ENCODE results near the gene PRC1.

PRC1 gene

GRCh38 chr15:90954712-90955623 is 39.4 kb downstream of the PRC1 start, which contains the start of gene RCCD1:
RCCD1 (plus strand) TSS chr15:90954884; CDS start chr15:90956735, 1,851 bp downstream.
- DNase-seq, result peak; percentile 94

DNA sequence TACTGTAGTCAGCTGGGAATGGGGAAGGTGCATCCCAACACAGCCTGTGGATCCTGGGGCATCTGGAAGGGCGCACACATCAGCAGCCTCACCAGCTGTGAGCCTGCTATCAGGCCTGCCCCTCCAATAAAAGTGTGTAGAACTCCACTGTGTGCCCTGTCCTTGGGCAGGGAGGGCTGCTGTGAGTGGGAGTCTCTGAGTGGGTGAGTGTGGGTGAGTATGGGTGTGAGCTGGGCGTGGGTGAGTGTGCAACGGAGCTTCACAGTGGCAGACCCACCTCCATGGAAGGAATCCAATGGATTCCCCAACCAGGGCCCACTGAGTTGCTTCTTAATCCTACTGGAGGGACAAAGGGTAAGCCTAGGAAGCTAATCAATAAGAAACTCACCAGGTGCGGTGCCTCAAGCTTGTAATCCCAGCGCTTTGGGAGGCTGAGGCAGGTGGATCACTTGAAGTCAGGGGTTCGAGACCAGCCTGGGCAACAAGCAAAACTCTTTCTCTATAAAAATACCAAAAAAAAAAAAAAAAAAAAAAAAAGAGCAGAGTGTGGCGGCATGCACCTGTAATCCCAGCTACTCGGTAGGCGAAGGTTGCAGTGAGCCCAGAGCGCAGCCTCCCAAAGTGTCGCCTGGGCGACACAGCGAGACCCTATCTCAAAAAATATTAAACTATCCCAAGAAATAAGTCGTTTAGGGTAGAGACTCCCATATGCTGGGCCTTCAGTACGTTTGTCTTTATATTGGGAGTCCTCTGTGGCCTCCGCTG is 40.2 kb downstream of the PRC1 start:
- DNase-seq, result no peak

GRCh38 chr15:90952901-90953677 is 41.2 kb downstream of the PRC1 start:
- DNase-seq, result no peak

- no peak for DNase-seq
Observed at GRCh38 chr15:90950676-90951075, 43.7 kb downstream of the PRC1 start.

DNA sequence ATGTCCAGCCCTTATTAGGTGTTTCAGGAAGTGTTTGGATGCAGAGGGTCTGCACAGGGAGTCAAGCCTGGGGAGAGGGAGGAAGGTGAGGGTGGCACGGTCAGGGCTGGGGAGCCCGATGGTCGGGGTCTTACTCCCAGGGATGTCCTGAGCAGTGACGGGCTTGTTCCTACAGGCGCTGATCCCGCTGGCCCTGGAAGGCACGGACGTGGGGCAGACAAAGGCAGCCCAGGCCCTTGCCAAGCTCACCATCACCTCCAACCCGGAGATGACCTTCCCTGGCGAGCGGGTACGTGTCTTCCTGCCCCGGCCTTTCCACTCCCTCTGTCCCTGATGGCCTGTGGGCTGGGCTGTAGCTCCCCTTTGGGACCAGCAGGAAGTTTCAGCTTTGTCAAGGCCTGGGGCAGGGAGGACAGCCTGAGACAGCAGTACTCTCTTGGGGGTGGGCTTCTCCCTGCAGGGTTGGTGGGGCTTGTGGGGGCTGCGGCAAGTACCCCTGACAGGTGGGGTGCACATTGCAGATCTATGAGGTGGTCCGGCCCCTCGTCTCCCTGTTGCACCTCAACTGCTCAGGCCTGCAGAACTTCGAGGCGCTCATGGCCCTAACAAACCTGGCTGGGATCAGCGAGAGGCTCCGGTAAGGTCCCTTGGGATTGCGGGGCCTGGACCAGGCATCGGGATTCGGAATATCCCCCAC is 44.2 kb downstream of the PRC1 start:
- DNase-seq, result no peak

- no peak for DNase-seq
Observed at GRCh38 chr15:90948506-90948905, 45.8 kb downstream of the PRC1 start.

GRCh38 chr15:90947577-90948357 is 46.6 kb downstream of the PRC1 start:
- no peak for DNase-seq

DNA sequence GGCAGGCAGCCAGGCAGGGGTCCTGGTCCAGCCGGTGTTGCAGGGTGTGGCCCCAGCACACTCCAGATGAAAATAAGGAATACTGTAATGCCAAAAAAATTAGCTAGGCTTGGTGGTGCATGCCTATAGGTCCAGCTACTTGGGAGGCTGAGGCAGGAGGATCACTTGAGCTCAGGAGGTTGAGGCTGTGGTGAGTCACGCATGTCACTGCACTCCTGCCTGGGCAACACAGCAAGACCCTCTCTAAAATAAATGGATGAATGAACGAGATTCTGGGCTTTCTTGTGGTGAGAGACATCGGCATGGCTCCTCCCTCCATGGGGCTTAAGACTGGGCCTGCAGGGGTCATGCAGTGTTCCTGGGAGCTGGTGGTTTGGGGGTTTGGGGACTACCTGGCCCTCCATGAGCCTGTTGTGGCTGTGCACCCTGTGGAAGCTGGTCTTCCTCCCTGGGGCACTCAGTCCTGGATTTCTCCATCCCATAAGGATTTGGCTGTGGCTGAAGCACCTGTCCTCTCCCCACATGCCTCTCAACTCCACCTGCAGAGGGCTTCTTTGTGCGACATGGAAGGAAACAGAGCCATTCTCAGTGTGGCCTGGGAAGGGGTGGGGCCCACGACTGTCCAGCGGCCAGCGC is 47.3 kb downstream of the PRC1 start:
- DNase-seq, result no peak

GRCh38 chr15:90946538-90946937 is 47.8 kb downstream of the PRC1 start:
- no peak for DNase-seq

- no peak for DNase-seq
Observed at GRCh38 chr15:90945091-90945490, 49.2 kb downstream of the PRC1 start.

DNA sequence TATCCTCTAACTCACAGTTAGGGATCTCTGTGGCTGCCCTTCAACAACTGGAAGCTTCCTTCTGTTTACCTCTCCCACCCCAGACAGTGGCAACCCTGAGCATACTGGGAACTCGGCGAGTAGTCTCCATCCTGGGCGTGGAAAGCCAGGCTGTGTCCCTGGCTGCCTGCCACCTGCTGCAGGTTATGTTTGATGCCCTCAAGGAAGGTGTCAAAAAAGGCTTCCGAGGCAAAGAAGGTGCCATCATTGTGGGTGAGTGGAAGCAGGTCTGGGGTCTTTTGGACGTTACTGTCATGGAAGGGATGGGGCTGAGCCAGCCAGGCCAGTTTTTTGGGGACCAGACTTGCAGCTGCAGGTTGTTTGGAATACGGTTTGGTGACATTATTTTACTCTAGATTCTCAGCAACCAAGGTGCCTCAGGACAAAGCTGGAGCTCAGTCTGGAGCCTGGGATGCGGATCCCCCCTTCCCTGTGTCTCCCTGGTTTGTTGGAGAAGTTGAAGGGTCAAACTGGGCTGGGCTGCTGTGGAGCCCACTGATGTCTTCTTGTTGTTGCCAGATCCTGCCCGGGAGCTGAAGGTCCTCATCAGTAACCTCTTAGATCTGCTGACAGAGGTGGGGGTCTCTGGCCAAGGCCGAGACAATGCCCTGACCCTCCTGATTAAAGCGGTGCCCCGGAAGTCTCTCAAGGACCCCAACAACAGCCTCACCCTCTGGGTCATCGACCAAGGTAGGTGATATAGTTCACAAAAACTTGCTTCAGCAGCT is 51.8 kb downstream of the PRC1 start:
- DNase-seq, result no peak

GRCh38 chr15:90941038-90941437 is 53.3 kb downstream of the PRC1 start:
- DNase-seq, result no peak

DNA sequence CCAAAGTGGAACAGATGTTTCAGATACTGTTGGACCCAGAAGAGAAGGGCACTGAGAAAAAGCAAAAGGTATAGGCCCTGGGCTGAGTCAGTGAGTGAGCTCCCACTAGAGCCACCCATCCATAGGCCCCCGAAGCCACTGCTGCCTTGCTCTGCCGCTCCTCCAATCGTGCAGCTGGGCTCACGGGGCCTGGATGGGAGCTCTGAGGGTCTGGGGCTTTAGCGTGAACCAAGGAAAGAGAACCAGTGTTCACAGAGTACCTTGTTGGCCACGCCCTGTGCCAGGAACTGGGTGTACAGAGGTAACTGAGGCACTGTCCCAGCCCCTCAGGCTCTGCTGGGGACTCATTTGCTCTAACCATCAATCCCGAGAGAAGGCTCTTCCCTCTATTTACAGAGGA is 54.6 kb downstream of the PRC1 start:
- no peak for DNase-seq

- no peak for DNase-seq
Observed at GRCh38 chr15:90938261-90938660, 56.1 kb downstream of the PRC1 start.

- DNase-seq, result no peak
Observed at GRCh38 chr15:90936823-90937222, 57.5 kb downstream of the PRC1 start.

DNA sequence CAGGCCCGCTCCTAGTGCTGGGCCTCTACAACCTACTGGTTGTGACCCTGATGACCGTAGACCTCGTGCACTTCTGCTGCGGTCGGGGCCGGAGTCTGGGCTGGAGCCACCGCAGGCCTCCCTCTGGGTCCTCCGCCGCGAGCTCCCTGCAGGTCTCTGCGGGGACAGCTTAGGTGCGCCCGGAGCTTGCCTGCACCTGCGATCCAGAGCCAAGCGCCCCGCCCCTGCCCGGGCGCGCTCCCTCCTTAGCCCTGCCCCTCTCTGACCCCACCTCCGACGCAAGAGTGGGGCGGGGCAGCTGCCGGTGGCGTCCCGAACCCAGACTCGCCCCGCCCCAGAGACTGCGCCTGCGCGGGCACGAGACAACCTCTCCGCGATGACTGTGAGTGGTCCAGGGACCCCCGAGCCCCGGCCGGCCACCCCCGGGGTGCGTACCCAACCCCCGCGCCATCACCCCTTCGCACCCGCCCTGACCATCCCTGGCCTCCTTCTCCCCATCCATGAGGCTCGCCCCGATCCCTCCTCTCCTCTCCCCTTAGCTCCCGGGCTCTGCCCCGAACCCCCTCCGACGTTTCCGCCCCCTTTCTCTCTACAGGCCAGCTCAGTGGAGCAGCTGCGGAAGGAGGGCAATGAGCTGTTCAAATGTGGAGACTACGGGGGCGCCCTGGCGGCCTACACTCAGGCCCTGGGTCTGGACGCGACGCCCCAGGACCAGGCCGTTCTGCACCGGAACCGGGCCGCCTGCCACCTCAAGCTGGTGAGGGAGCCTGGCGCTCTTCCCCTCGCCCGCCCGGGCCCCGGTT is 59.2 kb downstream of the PRC1 start, which contains the start of gene UNC45A:
UNC45A (plus strand) TSS at position 337 of the 803 bp plus-strand sequence; CDS start at position 377, 40 bp downstream.
- DNase-seq, result peak; percentile 93

DNA sequence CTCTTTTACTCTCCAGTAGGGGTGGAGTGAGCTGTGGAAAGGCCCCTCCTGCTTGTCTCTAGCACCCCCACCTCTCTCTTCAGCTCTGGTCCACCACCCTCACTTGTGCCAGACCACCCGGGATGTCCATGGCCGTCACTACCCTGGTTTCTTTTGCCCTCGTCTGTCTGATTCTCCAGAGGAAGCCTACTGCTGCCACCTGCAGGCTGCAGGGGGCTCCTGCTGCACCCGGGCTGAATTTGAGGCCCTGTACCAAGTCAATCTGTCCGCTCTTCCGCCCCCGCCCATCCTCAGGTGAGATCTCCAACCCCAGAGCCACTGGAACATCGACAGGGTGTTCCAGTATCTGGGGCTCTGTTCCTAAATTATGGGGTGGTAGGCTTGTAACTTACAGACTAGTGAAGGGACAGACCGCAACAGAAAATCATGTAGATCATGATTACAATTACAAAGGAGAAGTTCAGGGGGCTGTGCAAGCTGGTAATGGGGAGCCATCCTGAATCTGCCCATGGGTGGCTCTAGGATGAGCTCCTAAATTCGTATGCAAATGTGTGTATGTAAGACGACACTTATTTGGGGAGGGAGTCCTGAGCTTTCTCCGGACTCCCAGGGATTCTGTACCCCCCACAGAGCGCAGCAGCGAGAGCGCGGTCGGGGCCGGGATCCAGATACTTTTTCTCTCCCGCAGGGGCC is 59.9 kb downstream of the PRC1 start:
- peak; percentile 83 for DNase-seq

DNA sequence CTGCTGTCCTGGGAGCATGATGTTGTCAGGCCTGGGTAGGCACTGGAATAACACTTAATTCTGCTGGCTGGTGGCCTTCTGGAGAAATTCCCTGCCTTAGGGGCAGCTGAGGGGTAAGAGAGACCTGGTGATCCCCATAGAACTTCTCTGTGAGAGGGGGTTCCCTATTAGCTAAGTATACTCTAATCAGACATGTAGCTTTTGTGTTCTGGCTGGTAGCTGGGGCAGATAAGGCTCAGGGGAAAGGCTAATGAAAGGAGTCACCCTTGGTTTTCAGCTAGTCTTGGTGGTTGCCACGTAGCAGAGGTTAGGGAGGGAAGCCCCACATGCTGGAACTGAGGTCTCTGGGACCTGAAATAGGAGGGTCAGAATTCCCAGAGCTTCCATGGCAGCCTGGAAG is 61.0 kb downstream of the PRC1 start:
- DNase-seq, result no peak

DNA sequence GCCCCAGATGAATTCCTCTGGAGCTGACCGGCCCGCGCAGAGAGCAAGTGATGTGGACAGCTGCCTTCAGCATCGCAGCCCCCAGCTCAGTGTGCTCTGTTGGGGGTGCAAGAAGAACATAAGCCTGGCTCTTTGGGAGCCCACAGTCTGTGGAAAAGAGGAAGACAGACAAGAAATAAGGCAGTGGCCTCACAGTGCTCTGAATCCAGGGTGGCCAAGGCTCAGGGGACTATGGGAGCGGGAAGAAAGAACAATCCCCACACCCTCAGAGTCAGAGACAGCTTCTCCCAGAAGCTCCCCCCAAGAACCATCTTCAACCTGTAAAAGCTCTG is 61.7 kb downstream of the PRC1 start:
- DNase-seq, result no peak

Data from right forelimb (tissue), 1 donor.